ENCODE data around the gene PPM1K.

PPM1K gene

DNA sequence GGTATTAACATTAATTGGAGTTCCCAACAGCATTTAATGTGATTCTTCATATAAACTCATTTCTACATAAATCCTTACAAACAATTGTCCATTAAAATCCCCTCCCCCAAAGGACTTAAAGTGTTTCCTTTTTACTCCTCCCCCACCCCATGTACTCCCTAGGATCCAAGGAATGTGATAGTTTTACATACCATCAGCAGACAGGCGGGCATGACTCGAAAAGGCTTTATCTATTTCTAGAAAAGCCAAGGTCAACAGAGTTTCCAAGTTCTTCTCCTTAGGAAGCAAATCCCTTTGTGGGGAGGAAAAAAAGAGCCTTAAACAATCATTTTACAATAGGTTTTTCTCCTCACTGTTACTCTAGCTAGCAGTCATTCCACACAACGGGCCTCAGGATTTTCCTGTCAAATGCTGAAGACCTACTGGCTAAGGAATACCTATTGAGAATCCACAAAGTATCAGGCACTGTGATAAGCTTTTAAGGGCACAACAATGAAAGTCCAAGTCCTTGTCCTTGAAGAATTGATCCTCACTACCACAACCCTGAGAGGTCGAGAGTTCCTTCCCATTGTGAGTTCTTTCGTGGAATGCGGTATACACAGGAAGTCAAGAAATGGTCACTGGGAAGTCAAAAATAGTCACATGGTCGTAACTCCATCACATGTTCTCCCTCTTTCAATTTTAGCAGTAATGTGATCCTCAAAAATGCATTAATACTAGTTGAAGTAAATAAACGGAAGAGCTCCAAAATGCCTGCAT lies 7.2 kb downstream of the PPM1K start:
- no peak for DNase-seq (ENCODE audit: low spot score)

GRCh38 chr4:88275949-88276515 lies 8.3 kb downstream of the PPM1K start:
- DNase-seq (ENCODE audit: low spot score), result no peak

DNA sequence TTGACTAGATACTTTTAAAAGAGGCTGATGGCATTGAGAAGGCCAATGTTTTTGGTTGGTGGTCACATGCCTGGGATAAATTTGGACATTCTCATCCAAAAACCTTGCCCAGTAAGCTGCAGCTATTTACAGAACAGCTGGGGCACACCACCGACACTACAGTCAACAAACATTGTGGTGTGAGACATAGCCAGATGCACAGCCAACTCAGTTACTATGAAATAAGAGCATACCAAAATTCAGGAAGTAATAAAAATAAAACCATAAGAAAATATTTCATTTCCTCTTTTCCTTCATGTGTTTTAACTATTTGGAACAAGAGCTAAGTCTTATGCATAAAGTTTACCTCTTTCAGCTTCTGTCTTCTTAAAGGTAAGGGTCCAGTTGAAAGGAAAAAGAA lies 8.8 kb downstream of the PPM1K start:
- DNase-seq (ENCODE audit: low spot score), result no peak

GRCh38 chr4:88268913-88269312 lies 15.4 kb downstream of the PPM1K start:
- no peak for DNase-seq (ENCODE audit: low spot score)

DNA sequence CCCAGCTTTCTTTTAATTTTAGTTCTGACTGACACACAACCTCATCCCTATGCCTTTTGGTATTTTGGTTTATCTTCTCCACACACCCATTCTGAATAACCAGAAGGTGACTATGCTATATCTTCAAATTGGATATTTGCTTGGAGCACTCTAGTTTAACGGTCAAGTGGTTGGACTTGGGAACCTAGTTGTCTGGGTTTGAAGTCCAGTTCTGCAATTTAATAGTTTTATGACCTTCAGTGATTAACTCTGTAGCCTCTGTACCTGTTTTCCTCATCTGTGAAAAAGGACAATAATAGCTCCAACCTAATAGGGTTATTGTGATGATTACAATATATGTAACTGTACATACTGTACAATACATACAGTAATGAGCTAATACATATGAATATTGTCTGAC lies 20.0 kb downstream of the PPM1K start:
- no peak for DNase-seq (ENCODE audit: low spot score)

GRCh38 chr4:88257726-88258125 lies 26.6 kb downstream of the PPM1K start:
- no peak for DNase-seq (ENCODE audit: low spot score)

GRCh38 chr4:88255111-88255510 lies 29.2 kb downstream of the PPM1K start:
- DNase-seq (ENCODE audit: low spot score), result no peak

DNA sequence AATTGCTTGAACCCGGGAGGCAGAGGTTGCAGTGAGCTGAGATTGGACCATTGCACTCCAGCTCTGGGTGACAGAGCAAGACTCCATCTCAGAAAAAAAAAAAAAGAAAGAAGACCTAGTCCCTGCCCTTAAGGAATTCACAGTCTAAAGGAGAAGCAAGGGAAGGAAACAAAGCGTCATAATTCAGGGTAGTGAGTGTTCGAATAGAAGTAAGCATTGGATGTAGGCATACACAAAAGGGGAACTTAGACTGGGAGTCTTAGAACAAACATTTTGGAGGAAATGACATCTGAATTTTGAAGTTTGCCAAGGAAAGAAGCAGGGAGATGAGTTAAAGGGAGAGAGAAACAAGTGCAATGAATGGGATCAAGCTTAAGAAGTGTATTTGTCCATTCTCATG lies 32.4 kb downstream of the PPM1K start:
- DNase-seq (ENCODE audit: low spot score), result no peak

GRCh38 chr4:88247148-88247547 lies 37.2 kb downstream of the PPM1K start:
- no peak for DNase-seq (ENCODE audit: low spot score)

DNA sequence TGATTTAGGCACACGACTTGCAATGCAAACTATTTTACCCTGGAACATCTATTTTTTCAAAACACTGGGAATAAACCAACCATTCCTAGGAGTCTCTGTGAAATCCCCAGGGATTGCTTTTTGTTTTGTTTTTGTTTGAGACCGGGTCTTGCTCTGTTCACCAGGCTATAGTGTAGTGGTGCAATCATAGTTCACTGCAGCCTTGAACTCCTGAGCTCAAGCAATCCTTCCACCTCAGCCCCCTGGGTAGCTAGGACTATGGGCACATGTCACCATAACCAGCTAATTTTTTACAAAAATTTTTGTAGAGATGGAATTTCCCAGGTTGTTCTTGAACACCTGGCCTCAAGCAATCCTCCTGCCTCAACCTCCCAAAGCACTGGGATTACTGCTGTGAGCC lies 37.8 kb downstream of the PPM1K start:
- no peak for DNase-seq (ENCODE audit: low spot score)

DNA sequence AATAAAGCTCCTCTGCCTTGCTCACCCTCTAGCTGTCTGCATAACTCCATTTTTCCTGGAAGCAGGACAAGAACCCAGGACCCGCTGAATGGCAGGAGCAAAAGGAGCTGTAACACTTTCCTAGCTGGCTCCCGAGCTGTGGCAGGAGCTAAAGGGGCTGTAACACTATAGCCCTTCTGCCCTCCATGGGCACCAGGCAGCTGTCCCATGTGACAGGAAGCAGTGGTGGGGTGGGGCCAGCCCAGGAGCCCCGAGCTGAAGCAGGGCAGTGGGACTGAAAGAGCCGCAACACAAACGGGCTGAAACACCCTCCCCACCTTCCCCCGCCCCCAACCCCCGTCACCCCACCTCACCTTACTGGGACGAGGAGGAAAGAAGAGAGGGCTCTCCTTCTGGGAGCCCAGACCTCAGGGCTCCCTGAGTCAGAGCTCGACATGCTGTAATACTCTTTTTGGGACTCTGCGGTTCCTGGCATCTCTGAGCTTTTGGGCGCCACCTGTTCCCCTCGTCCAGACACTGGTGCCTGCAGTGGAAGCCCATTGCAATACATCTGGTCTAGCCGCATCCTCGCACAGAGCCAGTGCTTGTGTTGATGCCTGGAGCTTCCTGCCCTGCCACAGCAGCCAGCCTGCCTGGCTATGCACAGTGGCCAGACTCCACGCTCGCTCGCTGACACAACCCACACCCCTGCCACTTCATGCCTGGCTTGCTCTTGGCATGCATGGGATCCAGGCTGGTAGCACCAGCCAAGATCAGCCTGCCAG lies 39.4 kb downstream of the PPM1K start:
- DNase-seq (ENCODE audit: low spot score), result no peak

- no peak for DNase-seq (ENCODE audit: low spot score)
Observed at GRCh38 chr4:88244056-88244455, 40.3 kb downstream of the PPM1K start.

GRCh38 chr4:88242144-88242543 lies 42.2 kb downstream of the PPM1K start:
- no peak for DNase-seq (ENCODE audit: low spot score)

GRCh38 chr4:88240297-88240714 lies 44.1 kb downstream of the PPM1K start:
- no peak for DNase-seq (ENCODE audit: low spot score)

- no peak for DNase-seq (ENCODE audit: low spot score)
Observed at GRCh38 chr4:88230969-88231771, 53.2 kb downstream of the PPM1K start.

DNA sequence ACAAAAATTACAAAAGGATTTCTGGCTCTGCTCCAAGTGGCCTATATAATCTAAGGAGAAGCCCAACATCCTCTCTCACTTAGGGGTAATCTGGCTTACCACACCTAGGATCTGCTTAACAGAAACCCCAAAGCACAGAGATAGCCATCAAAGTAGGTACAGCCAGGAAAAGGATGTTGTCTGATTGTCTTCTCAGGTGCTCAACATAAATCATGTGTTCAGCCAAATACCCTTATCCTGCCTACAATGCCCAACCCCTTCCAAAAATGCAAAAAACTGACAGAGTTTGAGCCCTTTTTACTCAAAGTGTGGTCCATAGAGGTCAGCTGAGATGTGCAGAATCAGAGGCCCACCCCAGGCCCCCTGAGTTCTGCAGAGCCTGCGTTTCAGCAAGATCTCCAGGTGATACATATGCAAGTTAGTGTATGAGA lies 53.9 kb downstream of the PPM1K start:
- DNase-seq (ENCODE audit: low spot score), result no peak

GRCh38 chr4:88227734-88228133 lies 56.6 kb downstream of the PPM1K start:
- no peak for DNase-seq (ENCODE audit: low spot score)

- DNase-seq (ENCODE audit: low spot score), result no peak
Observed at GRCh38 chr4:88226143-88226542, 58.2 kb downstream of the PPM1K start.

DNA sequence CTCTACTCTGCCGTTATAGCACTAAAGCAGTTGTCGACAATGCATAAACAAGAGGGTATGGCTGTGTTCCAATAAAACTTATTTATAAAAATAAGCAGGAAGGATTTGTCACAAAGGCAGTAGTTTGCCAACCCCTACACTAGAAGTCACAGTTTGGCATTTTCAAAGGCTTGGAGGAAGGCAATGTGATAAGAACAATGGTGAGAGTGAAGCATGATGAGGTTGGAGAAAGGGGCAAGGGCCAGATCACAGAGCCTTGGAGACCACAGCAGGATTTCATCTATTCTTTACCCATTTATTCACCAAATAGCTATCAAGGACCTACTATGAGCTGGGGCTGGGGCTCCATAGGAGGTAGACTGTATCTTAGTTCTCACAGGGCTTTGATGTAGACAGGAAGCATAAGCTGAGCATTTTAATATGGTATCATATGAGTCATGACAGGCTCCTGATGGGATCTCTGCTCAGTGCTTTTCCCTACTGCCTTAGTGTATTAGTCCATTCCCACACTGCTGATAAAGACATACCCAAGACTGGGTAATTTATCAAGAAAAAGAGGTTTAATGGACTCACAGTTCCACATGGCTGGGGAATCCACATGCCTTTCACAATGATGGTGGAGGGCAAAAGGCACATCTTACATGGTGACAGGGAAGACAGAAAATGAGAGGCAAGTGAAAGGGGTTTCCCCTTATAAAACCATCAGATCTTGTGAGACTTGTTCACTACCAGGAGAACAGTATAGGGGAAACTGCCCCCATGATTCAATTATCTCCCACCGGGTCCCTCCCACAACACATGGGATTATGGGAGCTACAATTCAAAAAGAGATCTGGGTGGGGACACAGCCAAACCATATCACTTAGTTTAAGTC lies 58.9 kb downstream of the PPM1K start:
- no peak for DNase-seq (ENCODE audit: low spot score)

DNA sequence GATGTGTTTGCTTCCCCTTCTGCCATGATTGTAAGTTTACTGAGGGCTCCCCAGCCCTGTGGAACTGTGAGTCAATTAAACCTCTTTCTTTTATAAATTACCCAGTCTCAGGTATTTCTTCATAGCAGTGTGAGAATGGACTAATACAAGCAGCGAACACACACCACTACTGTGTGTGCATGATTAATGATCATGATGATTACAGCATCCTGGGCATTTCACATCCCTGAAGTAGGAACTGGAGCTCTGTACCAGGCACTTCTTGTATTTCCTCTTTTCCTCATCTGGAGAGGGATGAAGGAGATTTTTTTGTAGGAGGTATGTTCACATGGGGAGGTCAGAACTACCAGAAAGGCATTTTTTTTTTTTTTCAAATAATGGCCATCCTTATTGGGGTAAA lies 60.8 kb downstream of the PPM1K start:
- DNase-seq (ENCODE audit: low spot score), result no peak

DNA sequence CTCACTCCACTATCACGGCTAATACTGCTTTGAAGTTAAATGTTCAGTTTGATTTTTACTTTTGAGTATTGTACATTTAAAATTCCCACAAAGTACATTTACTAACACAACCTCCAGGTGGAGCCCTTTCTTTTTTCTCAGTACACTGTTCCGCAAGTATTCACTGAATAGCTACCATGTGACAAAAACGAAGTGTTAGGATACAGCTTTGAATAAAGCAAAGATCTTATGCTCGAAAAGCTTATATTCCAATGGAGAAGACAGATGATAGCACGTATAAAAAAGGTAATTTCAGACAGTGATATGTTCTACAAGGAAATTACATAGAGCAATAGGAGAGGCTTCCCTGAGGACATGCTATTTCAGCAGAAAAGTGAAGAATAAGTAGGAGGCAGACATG lies 65.3 kb downstream of the PPM1K start:
- DNase-seq (ENCODE audit: low spot score), result peak; percentile 40

Data from D341Med (cell line).